Stimulated activated CD4-positive, alpha-beta T cell treated with anti-CD3 and anti-CD28 coated beads, TNF-alpha, amount 100 ng/mL, for 1 hour (primary cell): ENCODE data around the gene HSPG2.
A peak's percentile ranks its signal among the peaks of the same experiment; 100 is the strongest.
"Not testable (repeated sequence)": the region's sequence is repeated elsewhere in the genome, so short reads cannot be mapped to it uniquely, and the experiment has no call there.

Experiments used
- DNase-seq, 3 donors: peaks; one replicate each; pipeline ENCODE4 v3.0.0-alpha.2; 2020; ENCODE audit warnings: low read depth in 3 of 3, low spot score in 1 of 3

HSPG2 gene

GRCh38 chr1:21914880-21915640 lies 22.1 kb downstream of the HSPG2 start:
- no peak for DNase-seq

- no peak for DNase-seq
These were observed 22.7 kb downstream of the HSPG2 start for GRCh38 chr1:21914450-21914849.

GRCh38 chr1:21913763-21914162 lies 23.3 kb downstream of the HSPG2 start:
- no peak for DNase-seq

- DNase-seq = no peak
These were observed 23.9 kb downstream of the HSPG2 start for GRCh38 chr1:21913258-21913657.

GRCh38 chr1:21912038-21912758 lies 24.9 kb downstream of the HSPG2 start:
- no peak for DNase-seq

GRCh38 chr1:21911205-21912001 lies 25.7 kb downstream of the HSPG2 start:
- no peak for DNase-seq

GRCh38 chr1:21910558-21911204 lies 26.4 kb downstream of the HSPG2 start:
- DNase-seq = no peak

GRCh38 chr1:21909787-21910503 lies 27.2 kb downstream of the HSPG2 start:
- peak in 1 of 3 donors; percentile 16 for DNase-seq

GRCh38 chr1:21909286-21909759 lies 27.8 kb downstream of the HSPG2 start:
- DNase-seq = no peak

GRCh38 chr1:21907737-21908534 lies 29.2 kb downstream of the HSPG2 start:
- DNase-seq = not testable (repeated sequence)

- no peak for DNase-seq
These were observed 30.1 kb downstream of the HSPG2 start for GRCh38 chr1:21907079-21907418.

- DNase-seq = no peak
These were observed 30.7 kb downstream of the HSPG2 start for GRCh38 chr1:21906173-21907078.

- no peak for DNase-seq
These were observed 32.2 kb downstream of the HSPG2 start for GRCh38 chr1:21904704-21905520.

- no peak for DNase-seq
These were observed 32.7 kb downstream of the HSPG2 start for GRCh38 chr1:21904454-21904703.

GRCh38 chr1:21903638-21904453 lies 33.3 kb downstream of the HSPG2 start:
- no peak for DNase-seq

GRCh38 chr1:21902026-21903012 lies 34.8 kb downstream of the HSPG2 start:
- no peak for DNase-seq
